Measurements from ENCODE around the gene RHAG. TPM values are rescaled to one million over a fixed set of nuclear protein-coding genes. Genes with fewer than 3 reads are reported as not detected.
"Not testable (repeated sequence)": the region's sequence is repeated elsewhere in the genome, so short reads cannot be mapped to it uniquely, and the experiment has no call there.

Gene RHAG
- total RNA-seq, 1 donor from 2014 or later = not detected

DNA sequence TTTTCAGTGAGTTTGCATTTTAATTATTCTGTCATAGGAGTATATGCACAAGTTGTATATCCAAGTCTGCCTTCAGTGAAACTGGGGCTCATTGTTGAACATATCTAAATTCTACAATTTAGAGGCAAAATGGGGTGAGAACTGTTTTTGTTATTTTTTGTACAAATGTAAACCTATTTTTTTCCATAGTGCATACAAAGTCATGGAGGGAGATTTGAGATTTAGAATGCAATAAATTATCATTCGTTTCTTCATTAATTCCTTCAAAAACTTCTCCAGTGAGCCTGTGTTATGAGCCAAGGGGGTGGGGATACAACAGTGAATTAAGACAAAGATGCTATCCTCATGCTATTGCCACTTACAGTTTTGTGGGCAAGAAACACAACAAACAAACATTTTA is 29.8 kb upstream of the RHAG start:
- H3K4me1 Mint-ChIP-seq (ENCODE audit: low read depth) = no peaks in the 10 kb centered on the region
- no peaks in the 10 kb centered on the region for H3K27me3 Mint-ChIP-seq (ENCODE audit: low read depth)
- TF ChIP-seq, protein P1, sequence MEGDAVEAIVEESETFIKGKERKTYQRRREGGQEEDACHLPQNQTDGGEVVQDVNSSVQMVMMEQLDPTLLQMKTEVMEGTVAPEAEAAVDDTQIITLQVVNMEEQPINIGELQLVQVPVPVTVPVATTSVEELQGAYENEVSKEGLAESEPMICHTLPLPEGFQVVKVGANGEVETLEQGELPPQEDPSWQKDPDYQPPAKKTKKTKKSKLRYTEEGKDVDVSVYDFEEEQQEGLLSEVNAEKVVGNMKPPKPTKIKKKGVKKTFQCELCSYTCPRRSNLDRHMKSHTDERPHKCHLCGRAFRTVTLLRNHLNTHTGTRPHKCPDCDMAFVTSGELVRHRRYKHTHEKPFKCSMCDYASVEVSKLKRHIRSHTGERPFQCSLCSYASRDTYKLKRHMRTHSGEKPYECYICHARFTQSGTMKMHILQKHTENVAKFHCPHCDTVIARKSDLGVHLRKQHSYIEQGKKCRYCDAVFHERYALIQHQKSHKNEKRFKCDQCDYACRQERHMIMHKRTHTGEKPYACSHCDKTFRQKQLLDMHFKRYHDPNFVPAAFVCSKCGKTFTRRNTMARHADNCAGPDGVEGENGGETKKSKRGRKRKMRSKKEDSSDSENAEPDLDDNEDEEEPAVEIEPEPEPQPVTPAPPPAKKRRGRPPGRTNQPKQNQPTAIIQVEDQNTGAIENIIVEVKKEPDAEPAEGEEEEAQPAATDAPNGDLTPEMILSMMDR (IDR thresholded peaks at IDR 0.05) = no peak
- no peaks in the 10 kb centered on the region for H3K36me3 Mint-ChIP-seq (ENCODE audit: low read depth)
- H3K9me3 Mint-ChIP-seq (ENCODE audit: low read depth) = peaks cover 3% of the 10 kb centered on the region
- DNase-seq (ENCODE audit: low spot score) = no peak
- H3K4me3 Mint-ChIP-seq (ENCODE audit: unreplicated experiment) = no peak overlapping the region
- H3K27ac Mint-ChIP-seq (ENCODE audit: unreplicated experiment) = no peak overlapping the region

GRCh38 chr6:49664817-49665216 is 28.2 kb upstream of the RHAG start:
- DNase-seq (ENCODE audit: low spot score) = no peak
- Mint-ChIP-seq H3K27ac (ENCODE audit: unreplicated experiment) (no peak overlapping the region), H3K9me3 (ENCODE audit: low read depth) (no peaks in the 10 kb centered on the region), H3K4me1 (ENCODE audit: low read depth) (no peaks in the 10 kb centered on the region), H3K4me3 (ENCODE audit: unreplicated experiment) (no peak overlapping the region), H3K36me3 (ENCODE audit: low read depth) (no peaks in the 10 kb centered on the region), H3K27me3 (ENCODE audit: low read depth) (no peaks in the 10 kb centered on the region)
- TF ChIP-seq, protein P1 (IDR thresholded peaks at IDR 0.05) = no peak

DNA sequence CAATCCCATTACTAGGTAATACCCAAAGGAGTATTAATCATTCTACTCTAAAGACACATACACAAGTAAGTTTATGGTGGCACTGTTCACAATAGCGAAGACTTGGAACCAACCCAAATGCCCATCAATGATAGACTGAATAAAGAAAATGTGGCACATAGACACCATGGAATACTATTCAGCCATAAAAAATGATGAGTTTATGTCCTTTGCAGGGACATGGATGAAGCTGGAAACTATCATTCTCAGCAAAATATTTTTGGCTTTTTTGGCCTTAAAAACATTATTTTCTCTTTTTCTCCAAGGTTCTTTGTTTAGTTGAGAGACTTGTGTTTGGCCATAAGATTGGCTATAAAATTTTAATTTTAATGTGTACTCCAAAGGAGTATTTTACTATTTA is 27.4 kb upstream of the RHAG start:
- not testable (repeated sequence) for H3K36me3 Mint-ChIP-seq (ENCODE audit: low read depth); H3K4me3 Mint-ChIP-seq (ENCODE audit: unreplicated experiment); H3K27me3 Mint-ChIP-seq (ENCODE audit: low read depth); DNase-seq (ENCODE audit: low spot score); H3K4me1 Mint-ChIP-seq (ENCODE audit: low read depth); H3K27ac Mint-ChIP-seq (ENCODE audit: unreplicated experiment); H3K9me3 Mint-ChIP-seq (ENCODE audit: low read depth)

GRCh38 chr6:49662892-49663261 is 26.2 kb upstream of the RHAG start:
- Mint-ChIP-seq H3K27me3 (ENCODE audit: low read depth) (peaks cover 3% of the 10 kb centered on the region), H3K36me3 (ENCODE audit: low read depth) (no peaks in the 10 kb centered on the region), H3K4me1 (ENCODE audit: low read depth) (no peaks in the 10 kb centered on the region), H3K4me3 (ENCODE audit: unreplicated experiment) (no peak overlapping the region), H3K27ac (ENCODE audit: unreplicated experiment) (no peak overlapping the region), H3K9me3 (ENCODE audit: low read depth) (no peaks in the 10 kb centered on the region)
- no peak for DNase-seq (ENCODE audit: low spot score)
- TF ChIP-seq, protein P1 (IDR thresholded peaks at IDR 0.05) = no peak

GRCh38 chr6:49662231-49662891 is 25.7 kb upstream of the RHAG start:
- TF ChIP-seq, protein P1 (IDR thresholded peaks at IDR 0.05) = no peak
- Mint-ChIP-seq H3K27me3 (ENCODE audit: low read depth) (peaks cover 3% of the 10 kb centered on the region), H3K9me3 (ENCODE audit: low read depth) (no peaks in the 10 kb centered on the region), H3K4me1 (ENCODE audit: low read depth) (no peaks in the 10 kb centered on the region), H3K36me3 (ENCODE audit: low read depth) (no peaks in the 10 kb centered on the region), H3K27ac (ENCODE audit: unreplicated experiment) (no peak overlapping the region), H3K4me3 (ENCODE audit: unreplicated experiment) (no peak overlapping the region)
- DNase-seq (ENCODE audit: low spot score) = no peak

DNA sequence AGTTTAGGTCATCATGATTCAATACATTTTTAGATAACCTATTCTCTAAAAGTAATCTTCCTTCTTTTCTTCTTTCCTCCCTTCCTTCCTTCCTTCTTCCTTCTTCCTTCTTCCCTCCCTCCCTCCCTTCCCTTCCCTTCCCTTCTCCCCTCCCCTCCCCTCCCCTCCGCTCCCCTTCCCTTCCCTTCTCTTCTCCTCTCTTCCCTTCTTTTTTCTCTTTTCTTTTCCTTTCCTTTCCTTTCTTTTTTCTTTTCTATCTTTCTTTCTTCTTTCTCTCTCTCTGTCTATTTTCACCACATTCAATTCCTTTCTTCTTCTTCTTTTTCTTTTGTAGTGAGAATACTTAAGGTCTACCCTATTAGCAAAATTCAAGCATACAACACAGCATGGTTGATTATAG is 17.3 kb upstream of the RHAG start:
- no peaks in the 10 kb centered on the region for H3K4me1 Mint-ChIP-seq (ENCODE audit: low read depth)
- H3K4me3 Mint-ChIP-seq (ENCODE audit: unreplicated experiment) = no peak overlapping the region
- no peak for DNase-seq (ENCODE audit: low spot score)
- TF ChIP-seq, protein P1 (IDR thresholded peaks at IDR 0.05) = no peak
- no peaks in the 10 kb centered on the region for H3K36me3 Mint-ChIP-seq (ENCODE audit: low read depth)
- no peaks in the 10 kb centered on the region for H3K9me3 Mint-ChIP-seq (ENCODE audit: low read depth)
- no peak overlapping the region for H3K27ac Mint-ChIP-seq (ENCODE audit: unreplicated experiment)
- peaks cover 16% of the 10 kb centered on the region for H3K27me3 Mint-ChIP-seq (ENCODE audit: low read depth)
